IMR-90 (cell line): ENCODE results near the gene RXRG. TPM values are rescaled to one million over a fixed set of nuclear protein-coding genes. Genes with fewer than 3 reads are reported as not detected.

Experiments
- BHLHE40 ChIP-seq: fragments of 150-350 bp; IDR thresholded peaks from 2 replicates; pipeline ENCODE4 v1.6.1; 2016; ENCODE audit warnings: mild to moderate bottlenecking, low read depth, low read length
- CHD1 ChIP-seq: IDR thresholded peaks from 2 replicates; pipeline ENCODE4 v1.6.1; 2012; ENCODE audit warnings: low read depth, low read length, improper control_type of control experiment
- FOS ChIP-seq: fragments of 150-350 bp; IDR thresholded peaks from 2 replicates; pipeline ENCODE4 v1.6.1; 2016; ENCODE audit warnings: low read depth, low read length
- MXI1 ChIP-seq: IDR thresholded peaks from 2 replicates; pipeline ENCODE4 v1.6.1; 2012; ENCODE audit warnings: low read depth, mild to moderate bottlenecking, low read length, moderate library complexity, borderline replicate concordance
- POLR2A ChIP-seq: IDR thresholded peaks from 2 replicates; pipeline ENCODE4 v1.6.1; 2012; ENCODE audit warnings: mild to moderate bottlenecking, low read depth, low read length
- polyA plus RNA-seq, 3 experiments: library from polyadenylated mRNA; depleted of rRNA; stranded (reverse); fragments of >200 nt; gene quantifications; 2 replicates each; pipeline ENCODE4 v1.2.3, GENCODE V29; 2012; ENCODE audit warnings: low replicate concordance in 1 of 3
- total RNA-seq: library from RNA; depleted of rRNA; stranded (reverse); fragments of >200 nt; gene quantifications from 2 replicates; pipeline ENCODE4 v1.2.3, GENCODE V29; 2012; rRNA removed

The RXRG gene
- total and polyA plus RNA-seq, 2 of the 4 experiments (the other 2 are of a cell fraction): not detected

GRCh38 chr1:165351863-165352441 is 93.0 kb downstream of the RXRG start (continued):
- TF ChIP-seq FOS (no peak), POLR2A (no peak), CHD1 (no peak), MXI1 (no peak), BHLHE40 (no peak)

Other genes with a start within 250 kb of the RXRG start
- gene LMX1A, start 88.4 kb downstream of the RXRG start, total RNA-seq: not detected in 2 replicates
- not detected in 2 replicates for gene LMX1A, start 88.4 kb downstream of the RXRG start, polyA plus RNA-seq (2012; rRNA removed)
- not detected in 2 replicates for gene LRRC52, start 98.9 kb upstream of the RXRG start, total RNA-seq
- not detected in 2 replicates for gene LRRC52, start 98.9 kb upstream of the RXRG start, polyA plus RNA-seq (2012; rRNA removed)
- 132 and 159 TPM in 2 replicates for gene MGST3, start 186.1 kb upstream of the RXRG start, total RNA-seq
- gene MGST3, start 186.1 kb upstream of the RXRG start, polyA plus RNA-seq (2012; rRNA removed): 213 and 284 TPM in 2 replicates